ENCODE results near the gene FBXW8.

FBXW8 gene, protein sequence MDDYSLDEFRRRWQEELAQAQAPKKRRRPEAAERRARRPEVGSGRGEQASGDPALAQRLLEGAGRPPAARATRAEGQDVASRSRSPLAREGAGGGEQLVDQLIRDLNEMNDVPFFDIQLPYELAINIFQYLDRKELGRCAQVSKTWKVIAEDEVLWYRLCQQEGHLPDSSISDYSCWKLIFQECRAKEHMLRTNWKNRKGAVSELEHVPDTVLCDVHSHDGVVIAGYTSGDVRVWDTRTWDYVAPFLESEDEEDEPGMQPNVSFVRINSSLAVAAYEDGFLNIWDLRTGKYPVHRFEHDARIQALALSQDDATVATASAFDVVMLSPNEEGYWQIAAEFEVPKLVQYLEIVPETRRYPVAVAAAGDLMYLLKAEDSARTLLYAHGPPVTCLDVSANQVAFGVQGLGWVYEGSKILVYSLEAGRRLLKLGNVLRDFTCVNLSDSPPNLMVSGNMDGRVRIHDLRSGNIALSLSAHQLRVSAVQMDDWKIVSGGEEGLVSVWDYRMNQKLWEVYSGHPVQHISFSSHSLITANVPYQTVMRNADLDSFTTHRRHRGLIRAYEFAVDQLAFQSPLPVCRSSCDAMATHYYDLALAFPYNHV

GRCh38 chr12:116910645-116911451 lies at the start of gene FBXW8:
Gene FBXW8, plus strand, starts transcription at chr12:116910950. Its CDS starts 88 bp downstream, at chr12:116911038.
- peak; percentile 66 for DNase-seq

DNA sequence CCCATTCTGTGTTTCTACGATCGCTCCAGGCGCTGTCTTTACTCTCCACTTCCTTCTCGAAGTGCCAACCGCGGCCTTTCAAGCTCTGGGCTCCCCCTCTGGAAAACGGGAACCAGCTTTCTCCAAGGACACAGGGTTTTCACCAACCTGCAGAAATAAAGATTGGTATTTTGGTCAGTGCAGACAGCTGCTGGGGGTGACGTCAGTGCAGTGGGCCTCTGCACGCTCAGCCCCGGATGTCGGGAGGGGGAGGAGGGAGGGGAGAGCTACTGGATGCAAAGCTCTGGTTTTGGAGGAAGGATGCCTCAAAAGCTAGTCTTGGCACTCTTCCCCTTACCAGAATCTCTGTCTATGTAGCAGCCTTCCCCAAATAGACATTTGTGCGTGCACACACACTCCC lies 49.4 kb upstream of the FBXW8 start:
- no peak for DNase-seq

DNA sequence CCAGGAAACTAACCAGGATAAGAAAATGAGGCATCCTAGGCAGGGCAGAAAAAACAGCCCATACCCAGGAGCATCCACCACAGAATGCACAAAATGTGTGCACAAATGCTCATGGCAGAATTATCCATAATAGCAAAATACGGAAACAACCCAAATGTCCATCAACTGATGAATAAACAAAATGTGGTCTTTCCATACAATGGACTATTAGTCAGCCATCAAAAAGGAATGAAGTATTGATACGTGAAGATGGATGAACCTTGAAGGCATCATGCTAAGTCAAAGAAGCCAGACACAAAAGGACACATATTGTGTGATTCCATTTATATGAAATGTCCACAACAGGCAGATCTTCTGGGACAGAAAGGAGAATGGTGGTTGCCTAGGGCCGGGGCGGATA lies 48.6 kb upstream of the FBXW8 start:
- DNase-seq: no peak

GRCh38 chr12:116863275-116863767 lies 47.4 kb upstream of the FBXW8 start:
- DNase-seq: no peak

DNA sequence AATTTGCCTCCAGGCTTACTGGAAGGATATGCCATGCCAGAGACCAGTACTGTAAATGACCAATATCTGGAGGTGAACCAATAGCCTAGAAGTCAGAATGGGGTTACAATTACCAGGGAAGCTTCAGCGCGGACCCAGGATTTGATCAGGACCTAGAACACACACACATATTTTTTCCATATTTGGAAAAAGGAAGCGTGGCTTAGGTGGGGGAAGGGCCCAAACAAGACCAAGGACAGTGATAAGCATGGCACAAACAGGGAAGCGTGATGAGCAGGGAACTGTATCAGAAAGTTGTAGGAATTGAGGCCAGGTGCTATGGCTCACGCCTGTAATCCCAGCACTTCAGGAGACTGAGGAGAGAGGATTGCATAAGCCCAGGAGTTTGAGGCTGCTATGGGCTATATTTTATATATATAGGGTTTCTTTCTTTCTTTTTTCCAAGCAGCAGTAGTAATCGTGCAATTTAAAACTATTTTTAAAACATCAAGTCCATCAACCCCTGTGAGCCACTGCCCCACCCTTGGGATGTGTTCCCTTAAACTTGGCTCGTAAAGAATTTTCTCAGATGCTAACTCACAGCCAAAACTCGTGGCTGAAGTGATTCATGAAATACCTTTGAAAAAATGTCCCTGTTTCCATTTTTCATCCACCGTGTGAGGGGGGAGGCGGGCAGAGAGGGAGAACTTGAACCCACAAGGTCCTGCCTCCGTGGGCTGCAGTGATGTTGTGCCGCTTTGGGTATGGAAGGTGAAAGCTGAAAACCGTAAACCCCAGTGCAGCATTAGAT lies 46.2 kb upstream of the FBXW8 start:
- DNase-seq: no peak

DNA sequence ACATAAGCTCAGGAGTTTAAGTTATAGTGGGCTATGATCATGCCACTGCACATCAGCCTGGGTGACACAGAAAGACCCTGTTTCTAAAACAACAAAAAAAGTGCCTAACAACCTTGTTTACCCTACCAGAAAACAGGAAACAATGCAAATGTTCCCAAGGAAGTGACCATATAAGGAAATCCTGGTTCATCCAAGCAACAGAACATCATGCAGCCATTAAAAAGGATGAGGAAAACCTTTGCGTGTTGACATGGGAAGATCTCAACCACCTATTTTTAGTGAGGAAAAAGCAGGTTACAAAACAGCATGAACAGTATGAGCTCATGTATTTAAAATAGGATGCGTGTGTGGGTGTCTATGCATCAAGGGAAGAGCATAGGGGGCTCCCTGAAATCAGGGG lies 43.2 kb upstream of the FBXW8 start:
- no peak for DNase-seq

DNA sequence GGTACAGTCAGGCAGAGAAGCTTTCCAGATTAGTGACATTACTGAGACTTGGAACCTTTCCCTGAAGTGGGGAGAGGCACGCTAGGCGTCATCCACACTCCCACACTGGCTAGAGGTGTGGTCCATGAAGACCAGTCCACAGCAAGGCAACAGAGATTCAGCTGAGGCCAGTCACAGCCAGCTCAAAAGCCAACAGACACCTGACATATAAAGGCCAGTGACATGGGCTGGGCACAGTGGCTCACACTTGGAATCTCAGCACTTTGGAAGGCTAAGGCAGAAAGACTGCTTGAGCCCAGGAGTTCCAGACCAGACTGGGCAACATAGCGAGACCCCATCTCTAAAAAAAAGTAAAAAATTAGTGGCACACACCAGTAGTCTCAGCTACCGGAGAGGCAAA lies 40.4 kb upstream of the FBXW8 start:
- DNase-seq: no peak

- no peak for DNase-seq
Observed at GRCh38 chr12:116874324-116874995, 36.3 kb upstream of the FBXW8 start.

DNA sequence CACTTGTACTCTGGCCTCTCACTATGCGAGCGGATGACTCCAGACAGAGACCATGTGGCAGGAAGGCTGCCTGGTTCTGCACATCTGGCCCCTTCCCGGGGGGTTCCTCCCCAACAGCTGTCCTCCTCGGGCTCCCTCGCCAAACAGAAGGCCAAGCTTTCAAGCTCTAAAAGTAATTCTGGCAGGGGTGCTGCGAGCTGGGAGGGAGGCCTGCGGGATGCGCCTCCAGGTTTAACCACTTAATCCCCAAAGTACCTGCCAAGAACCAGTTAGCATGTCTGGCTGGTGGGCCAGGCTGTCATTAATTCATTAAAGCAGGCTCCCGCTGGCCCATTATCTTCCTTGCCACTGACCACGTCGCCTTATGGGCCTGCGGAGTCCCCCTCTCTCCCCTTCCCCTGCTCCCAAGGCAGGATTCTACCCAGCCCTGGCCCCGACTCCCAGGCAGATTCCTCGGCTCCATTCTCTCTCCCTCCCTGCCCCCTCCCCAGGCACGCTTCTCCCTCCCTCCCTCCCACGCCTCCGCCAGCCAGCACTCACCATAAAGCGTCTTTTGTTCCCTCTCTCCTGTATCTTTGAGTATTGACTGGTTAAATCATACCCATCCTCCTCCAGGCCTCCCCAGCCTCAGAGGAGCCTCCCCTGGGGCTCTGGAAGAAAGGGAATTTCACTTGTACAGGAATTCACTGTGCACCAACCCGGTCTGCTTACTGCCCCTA lies 34.4 kb upstream of the FBXW8 start:
- DNase-seq: no peak

DNA sequence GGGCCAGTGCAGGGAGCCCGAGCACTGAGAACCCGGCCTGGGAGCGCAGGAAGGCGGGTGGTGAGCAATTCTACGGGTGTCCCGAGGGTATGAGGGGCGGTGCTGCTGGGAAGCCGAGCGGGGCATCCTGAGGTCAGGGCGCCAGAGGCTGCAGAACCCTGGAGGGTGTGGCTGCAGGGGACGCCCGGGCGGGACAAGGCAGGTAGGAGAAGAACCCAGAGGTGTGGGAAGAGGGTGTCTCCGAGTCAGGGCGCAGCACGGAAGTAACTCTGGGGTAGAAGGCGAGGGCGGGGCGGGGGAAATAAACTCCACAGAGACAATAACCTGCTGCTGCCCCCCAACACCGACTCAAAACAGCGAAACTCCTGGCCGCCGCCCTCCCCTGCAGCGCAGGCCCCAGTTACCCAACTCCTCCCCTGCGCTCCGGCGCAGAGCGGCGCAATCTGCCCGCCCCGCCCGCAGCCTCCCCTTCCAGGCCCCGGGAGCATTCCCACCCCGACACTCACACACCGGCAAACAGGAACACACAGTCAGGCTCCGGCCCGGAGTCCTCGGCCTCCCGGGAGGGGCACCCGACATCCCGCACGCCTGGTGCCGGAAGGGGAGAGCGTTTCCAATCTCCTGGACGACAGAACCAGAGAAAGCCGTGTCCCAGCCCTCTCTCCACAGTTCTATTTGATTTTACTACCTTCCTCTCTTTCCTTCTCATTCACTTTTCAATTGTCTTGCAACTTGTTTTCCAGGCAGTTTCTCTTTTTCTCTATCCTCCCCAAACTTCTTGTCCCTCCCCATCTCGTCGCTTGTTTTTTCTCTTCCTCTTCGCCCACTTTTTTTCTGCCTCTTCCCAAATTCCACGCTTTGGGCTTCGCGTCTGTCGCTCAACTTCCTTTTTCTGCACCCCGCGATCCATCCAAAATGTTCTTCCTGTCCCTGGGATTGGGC lies 31.9 kb upstream of the FBXW8 start:
- DNase-seq: no peak

DNA sequence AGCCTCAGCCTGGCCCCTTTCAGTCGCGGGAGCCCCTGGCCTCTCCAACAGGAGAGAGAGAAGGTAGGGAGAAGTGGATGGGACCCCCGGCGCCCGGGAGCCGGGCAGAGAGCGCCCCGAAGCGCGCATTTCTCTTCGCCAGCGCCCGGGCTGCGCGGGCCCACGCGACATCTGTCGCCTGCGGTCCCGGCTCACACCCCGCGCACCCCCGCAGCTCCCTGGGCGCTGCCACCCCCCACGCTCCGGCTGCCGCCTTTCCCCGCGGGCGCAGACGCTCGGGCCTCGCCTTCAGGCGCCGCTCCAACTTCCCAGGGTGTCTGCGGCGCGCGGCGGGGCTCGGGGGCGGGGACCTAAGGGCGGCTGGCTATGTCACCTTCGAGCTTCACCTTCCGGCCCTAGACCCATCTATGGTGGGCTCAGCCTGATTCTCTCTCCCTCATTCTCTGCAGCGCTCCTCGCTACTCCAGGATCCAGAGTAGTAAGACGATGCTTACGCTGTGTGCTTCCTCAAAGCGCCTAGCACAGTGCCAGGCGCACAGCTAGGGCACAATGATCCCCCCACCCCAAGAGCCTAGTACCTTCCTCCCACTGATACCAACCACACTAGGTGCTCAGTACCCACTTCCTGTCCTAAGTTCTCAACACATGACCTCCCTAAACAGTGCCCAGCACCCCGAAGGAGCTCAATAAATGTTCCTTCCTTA lies 31.1 kb upstream of the FBXW8 start:
- no peak for DNase-seq

DNA sequence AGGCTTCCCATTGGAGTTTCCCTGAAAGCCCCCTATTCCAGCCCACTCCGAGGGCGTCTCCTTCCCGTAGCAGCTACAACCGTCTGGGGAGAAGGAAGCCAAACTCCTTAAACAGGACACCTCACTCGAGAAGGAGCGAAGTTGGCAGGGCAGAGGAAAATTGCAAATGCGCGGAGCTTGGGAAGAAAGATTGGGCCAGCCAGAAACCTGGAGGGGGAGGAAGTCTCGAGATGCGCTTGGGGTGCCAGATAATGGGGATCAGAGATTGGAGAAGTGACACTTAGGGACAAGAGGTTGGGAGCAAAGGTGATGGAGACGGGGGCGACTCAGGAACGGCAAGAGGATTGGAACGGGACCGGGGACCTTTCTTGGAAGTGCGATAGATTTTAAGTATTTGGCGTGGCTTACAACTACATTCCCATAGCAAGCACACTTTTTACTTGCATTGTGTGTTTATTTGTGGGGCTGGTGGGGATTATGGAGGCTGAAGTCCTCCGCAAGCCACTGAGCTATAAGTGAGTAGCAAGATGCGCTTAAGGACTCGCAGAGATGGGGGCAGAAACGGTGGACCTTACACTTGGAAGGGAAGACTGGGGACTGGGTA lies 30.4 kb upstream of the FBXW8 start:
- DNase-seq: no peak

DNA sequence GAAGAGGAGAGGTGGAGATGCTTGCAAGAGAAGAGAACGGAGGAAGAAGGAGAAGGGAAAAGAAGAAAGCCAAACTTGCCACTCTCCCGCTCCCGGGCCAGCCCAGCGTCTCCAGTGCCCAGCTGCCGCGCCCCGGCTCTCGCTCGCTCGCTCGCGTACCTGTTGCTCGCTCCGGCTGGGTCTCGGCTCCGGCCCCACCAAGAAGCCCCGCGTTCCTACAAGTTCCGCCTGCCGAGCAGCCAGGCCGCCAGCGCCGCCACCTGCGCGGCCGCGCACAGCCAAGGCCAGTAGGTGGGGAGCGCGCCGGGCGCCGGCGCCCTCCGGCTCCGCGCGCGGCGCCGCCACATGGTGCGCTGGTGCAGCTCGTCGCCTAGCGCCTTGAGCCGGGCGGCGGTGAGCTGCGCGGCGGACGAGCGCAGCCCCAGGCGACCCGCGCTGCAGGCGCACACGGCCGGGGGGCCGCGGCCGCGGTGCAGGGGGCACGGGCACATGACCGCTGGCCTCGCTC lies 29.9 kb upstream of the FBXW8 start:
- DNase-seq: no peak

DNA sequence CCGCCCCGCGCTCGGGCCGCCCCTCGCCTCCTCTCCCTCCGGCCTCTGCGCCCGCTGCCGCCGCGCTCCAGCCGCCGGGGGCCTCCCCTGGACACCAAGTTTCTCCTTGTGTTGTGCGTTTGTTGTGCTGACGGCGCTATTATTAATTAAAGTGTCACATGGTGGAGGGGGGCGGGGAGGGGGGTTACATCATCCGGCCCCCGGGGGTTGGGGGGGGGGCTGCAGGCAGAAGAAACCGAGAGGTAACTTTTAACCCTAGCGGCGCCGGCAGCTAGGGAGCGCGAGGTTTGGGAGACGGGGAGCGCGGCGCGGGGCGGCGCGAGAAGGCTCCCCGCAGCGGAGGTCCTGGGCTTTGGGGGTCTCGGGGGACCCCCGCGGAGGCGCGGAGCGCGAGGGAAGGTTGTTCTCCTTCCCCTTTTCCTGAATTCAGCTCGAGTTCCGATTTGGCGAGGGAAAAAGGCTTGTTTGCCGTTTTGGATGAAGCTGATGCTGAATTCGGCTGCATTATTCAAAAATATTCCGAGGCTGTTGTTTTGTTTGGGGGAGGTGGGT lies 29.3 kb upstream of the FBXW8 start, which contains the start of gene HRK:
Gene HRK, minus strand, starts transcription at position 117 of the 552 bp plus-strand sequence. CDS start 134 bp downstream, outside the sequence.
- no peak for DNase-seq

GRCh38 chr12:116881877-116882507 lies 28.8 kb upstream of the FBXW8 start:
- no peak for DNase-seq

- no peak for DNase-seq
Observed at GRCh38 chr12:116882742-116883141, 28.0 kb upstream of the FBXW8 start.

DNA sequence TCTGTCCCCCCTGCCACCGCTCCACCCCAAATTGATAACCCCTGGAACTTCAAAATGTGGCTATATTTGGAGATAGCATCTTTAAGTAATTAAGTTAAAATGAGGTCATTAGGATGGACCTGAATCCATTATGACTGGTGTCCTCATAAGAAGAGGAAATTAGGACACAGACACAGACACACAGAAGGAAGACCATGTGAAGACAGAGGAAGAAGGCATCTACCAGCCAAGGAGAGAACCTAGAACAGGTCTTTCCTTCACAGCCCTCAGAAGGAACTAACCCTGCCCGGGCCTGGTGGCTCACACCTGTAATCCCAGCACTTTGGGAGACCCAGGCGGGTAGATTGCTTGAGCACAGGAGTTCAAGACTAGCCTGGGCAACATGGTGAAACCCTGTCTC lies 25.9 kb upstream of the FBXW8 start:
- no peak for DNase-seq

GRCh38 chr12:116885491-116885890 lies 25.3 kb upstream of the FBXW8 start:
- DNase-seq: no peak
